ENCODE measurements around the gene ZNF468. TPM values are rescaled to one million over a fixed set of nuclear protein-coding genes. Genes with fewer than 3 reads are reported as not detected.
A peak's percentile ranks its signal among the peaks of the same experiment; 100 is the strongest.
"Not testable (repeated sequence)": the region's sequence is repeated elsewhere in the genome, so short reads cannot be mapped to it uniquely, and the experiment has no call there.

Gene ZNF468
- total RNA-seq, 1 experiment from 2014 or later = 8.2 TPM

DNA sequence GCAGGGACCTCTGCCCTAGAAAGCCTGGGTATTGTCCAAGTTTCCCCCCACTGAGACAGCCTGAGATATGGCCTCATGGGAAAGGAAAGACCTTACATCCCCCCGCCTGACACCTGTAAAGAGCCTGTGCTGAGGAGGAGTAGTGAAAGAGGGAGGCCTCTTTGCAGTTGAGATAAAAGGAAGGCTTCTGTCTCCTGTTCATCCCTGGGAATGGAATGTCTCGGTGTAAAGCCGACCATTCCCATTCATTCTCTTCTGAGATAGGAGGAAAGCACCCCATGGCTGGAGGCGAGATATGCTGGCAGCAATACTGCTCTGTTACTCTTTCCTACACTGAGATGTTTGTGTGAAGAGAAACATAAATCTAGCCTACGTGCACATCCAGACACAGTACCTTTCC, 10.1 kb downstream of the ZNF468 start:
- DNase-seq, H3K4me3 ChIP-seq, H3K27me3 ChIP-seq: not testable (repeated sequence)
- Histone ChIP-seq H3K9me3 (peaks cover 18% of the 10 kb centered on the region), H3K36me3 (peaks cover 68% of the 10 kb centered on the region)

- H3K4me3 ChIP-seq, DNase-seq, H3K27me3 ChIP-seq: not testable (repeated sequence)
- Histone ChIP-seq H3K36me3 (peaks cover 75% of the 10 kb centered on the region), H3K9me3 (peaks cover 56% of the 10 kb centered on the region)
These were observed 16.5 kb downstream of the ZNF468 start for GRCh38 chr19:52840825-52841465.

DNA sequence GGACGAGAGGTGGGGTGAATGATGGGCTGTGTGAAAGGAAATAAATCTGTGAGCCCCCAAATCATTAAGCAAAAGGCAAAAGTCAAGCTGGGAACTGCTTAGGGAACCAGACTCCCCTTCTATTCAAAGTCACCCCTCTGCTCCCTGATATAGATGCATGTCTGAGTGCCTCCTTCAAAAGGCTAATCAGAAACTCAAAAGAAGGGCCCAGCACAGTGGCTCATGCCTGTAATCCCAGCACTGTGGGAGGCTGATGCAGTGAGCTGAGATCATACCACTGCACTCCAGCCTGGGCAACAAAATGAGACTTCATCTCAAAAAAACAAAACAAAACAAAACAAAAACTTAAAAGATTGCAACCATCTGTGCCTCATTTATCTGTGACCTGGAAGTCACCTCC, 23.1 kb downstream of the ZNF468 start:
- DNase-seq, H3K27me3 ChIP-seq, H3K4me3 ChIP-seq: not testable (repeated sequence)
- H3K9me3 ChIP-seq = peaks cover 16% of the 10 kb centered on the region
- H3K36me3 ChIP-seq = peaks cover 17% of the 10 kb centered on the region

- DNase-seq, H3K4me3 ChIP-seq, H3K27me3 ChIP-seq, H3K36me3 ChIP-seq: not testable (repeated sequence)
- H3K9me3 ChIP-seq = peaks cover 11% of the 10 kb centered on the region
These were observed 23.9 kb downstream of the ZNF468 start for GRCh38 chr19:52833541-52833940.

DNA sequence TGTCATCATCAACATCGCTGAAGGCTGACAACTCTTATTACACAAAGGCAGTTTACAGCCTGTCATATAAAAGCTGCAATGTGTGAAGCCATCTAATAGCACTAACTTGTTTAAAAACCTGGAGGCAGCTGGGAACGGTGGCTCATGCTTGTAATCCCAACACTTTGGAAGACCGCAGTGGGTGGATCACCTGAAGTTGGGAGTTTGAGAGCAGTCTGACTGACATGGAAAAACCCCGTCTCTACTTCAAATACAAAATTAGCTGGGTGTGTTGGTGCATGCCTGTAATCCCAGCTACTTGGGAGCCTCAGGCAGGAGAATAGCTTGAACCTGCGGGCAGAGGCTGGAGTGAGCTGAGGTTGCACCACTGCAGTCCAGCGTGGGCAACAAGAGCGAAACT, 27.6 kb downstream of the ZNF468 start:
- DNase-seq, H3K27me3 ChIP-seq, H3K4me3 ChIP-seq, H3K36me3 ChIP-seq, H3K9me3 ChIP-seq: not testable (repeated sequence)

- no peak for DNase-seq
- Histone ChIP-seq H3K4me3 (no peak overlapping the region), H3K9me3 (peaks cover 8% of the 10 kb centered on the region; the same call in 1 of the 2 replicates), H3K27me3 (no peaks in the 10 kb centered on the region), H3K36me3 (no peaks in the 10 kb centered on the region)
These were observed 31.7 kb downstream of the ZNF468 start for GRCh38 chr19:52825765-52826164.

- no peaks in the 10 kb centered on the region for H3K27me3 ChIP-seq
- no peak overlapping the region for H3K4me3 ChIP-seq
- no peak for DNase-seq
- H3K36me3 ChIP-seq = no peaks in the 10 kb centered on the region
- H3K9me3 ChIP-seq = peaks cover 8% of the 10 kb centered on the region; the same call in 1 of the 2 replicates
These were observed 33.7 kb downstream of the ZNF468 start for GRCh38 chr19:52823676-52824075.

- DNase-seq = peak; percentile 76
- peak within 1 kb of the TSS; percentile 57 for H3K4me3 ChIP-seq
- H3K27me3 ChIP-seq, H3K36me3 ChIP-seq, H3K9me3 ChIP-seq: not testable (repeated sequence)
These were observed 36.0 kb downstream of the ZNF468 start, which contains the start of gene ZNF28 for GRCh38 chr19:52821204-52821960. TSS of gene ZNF28 (minus strand) at chr19:52821633. CDS start at chr19:52817958, 3,675 bp downstream.

- H3K27me3 ChIP-seq, H3K9me3 ChIP-seq, H3K36me3 ChIP-seq: not testable (repeated sequence)
- peak; percentile 23 for DNase-seq
- peak overlapping the region; percentile 57 for H3K4me3 ChIP-seq
These were observed 36.8 kb downstream of the ZNF468 start for GRCh38 chr19:52820472-52821203.

GRCh38 chr19:52809801-52810200, 47.6 kb downstream of the ZNF468 start:
- no peak for DNase-seq
- Histone ChIP-seq H3K4me3 (no peak overlapping the region), H3K27me3 (no peaks in the 10 kb centered on the region), H3K36me3 (peaks cover 7% of the 10 kb centered on the region), H3K9me3 (no peaks in the 10 kb centered on the region; the same call in 1 of the 2 replicates)

- Histone ChIP-seq H3K36me3 (peaks cover 37% of the 10 kb centered on the region), H3K9me3 (peaks cover 34% of the 10 kb centered on the region)
- not testable (repeated sequence) for DNase-seq, H3K27me3 ChIP-seq, H3K4me3 ChIP-seq
These were observed 57.3 kb downstream of the ZNF468 start for GRCh38 chr19:52799950-52800640.

- Histone ChIP-seq H3K36me3 (no peaks in the 10 kb centered on the region), H3K9me3 (no peaks in the 10 kb centered on the region; the same call in 1 of the 2 replicates), H3K27me3 (no peaks in the 10 kb centered on the region)
These were observed 68.0 kb downstream of the ZNF468 start for GRCh38 chr19:52789440-52789839.

More at GRCh38 chr19:52789440-52789839, 68.0 kb downstream of the ZNF468 start:
- H3K4me3 ChIP-seq = no peak overlapping the region
- no peak for DNase-seq

Other genes with a start within 250 kb of the ZNF468 start
- gene ZNF83, start 219.3 kb downstream of the ZNF468 start, total RNA-seq (2014; rRNA removed; shearing (Covaris generic); ENCODE audit: low replicate concordance) = 18.5 and 29.2 TPM in 2 replicates
- gene ZNF611, start 122.6 kb downstream of the ZNF468 start, total RNA-seq (2014; rRNA removed; shearing (Covaris generic); ENCODE audit: low replicate concordance) = 5.3 and 5.5 TPM in 2 replicates
- 1.9 and 2.8 TPM in 2 replicates for gene ZNF600, start 70.8 kb downstream of the ZNF468 start, total RNA-seq (2014; rRNA removed; shearing (Covaris generic); ENCODE audit: low replicate concordance)
- gene ZNF28, start 36.0 kb downstream of the ZNF468 start, total RNA-seq (2014; rRNA removed; shearing (Covaris generic); ENCODE audit: low replicate concordance) = 7.8 and 14.1 TPM in 2 replicates
- 1.6 TPM in 1 of 2 replicates, not detected in the other for gene ZNF320, start 40.0 kb upstream of the ZNF468 start, total RNA-seq (2014; rRNA removed; shearing (Covaris generic); ENCODE audit: low replicate concordance)
- 1.5 and 2.3 TPM in 2 replicates for gene ZNF888, start 65.8 kb upstream of the ZNF468 start, total RNA-seq (2014; rRNA removed; shearing (Covaris generic); ENCODE audit: low replicate concordance)
- gene ZNF816, start 105.3 kb upstream of the ZNF468 start, total RNA-seq (2014; rRNA removed; shearing (Covaris generic); ENCODE audit: low replicate concordance) = 0.63 and 3.3 TPM in 2 replicates
- not detected in 2 replicates for gene ERVV-1, start 156.3 kb upstream of the ZNF468 start, total RNA-seq (2014; rRNA removed; shearing (Covaris generic); ENCODE audit: low replicate concordance)
- gene ERVV-2, start 187.1 kb upstream of the ZNF468 start, total RNA-seq (2014; rRNA removed; shearing (Covaris generic); ENCODE audit: low replicate concordance) = not detected in 2 replicates
- 6.4 and 9.8 TPM in 2 replicates for gene ZNF160, start 245.8 kb upstream of the ZNF468 start, total RNA-seq (2014; rRNA removed; shearing (Covaris generic); ENCODE audit: low replicate concordance)

Data from MG63 (cell line).